GM12872 (cell line): Measurements from ENCODE around the gene APBB1IP.

Experiments
- TF ChIP-seq, protein P1 (sequence below): IDR thresholded peaks from 3 replicates; pipeline ENCODE4 v1.5.1; 2011; ENCODE audit warnings: low read depth, mild to moderate bottlenecking, low read length, moderate library complexity; ENCODE audit not compliant: insufficient read depth

The APBB1IP gene, protein sequence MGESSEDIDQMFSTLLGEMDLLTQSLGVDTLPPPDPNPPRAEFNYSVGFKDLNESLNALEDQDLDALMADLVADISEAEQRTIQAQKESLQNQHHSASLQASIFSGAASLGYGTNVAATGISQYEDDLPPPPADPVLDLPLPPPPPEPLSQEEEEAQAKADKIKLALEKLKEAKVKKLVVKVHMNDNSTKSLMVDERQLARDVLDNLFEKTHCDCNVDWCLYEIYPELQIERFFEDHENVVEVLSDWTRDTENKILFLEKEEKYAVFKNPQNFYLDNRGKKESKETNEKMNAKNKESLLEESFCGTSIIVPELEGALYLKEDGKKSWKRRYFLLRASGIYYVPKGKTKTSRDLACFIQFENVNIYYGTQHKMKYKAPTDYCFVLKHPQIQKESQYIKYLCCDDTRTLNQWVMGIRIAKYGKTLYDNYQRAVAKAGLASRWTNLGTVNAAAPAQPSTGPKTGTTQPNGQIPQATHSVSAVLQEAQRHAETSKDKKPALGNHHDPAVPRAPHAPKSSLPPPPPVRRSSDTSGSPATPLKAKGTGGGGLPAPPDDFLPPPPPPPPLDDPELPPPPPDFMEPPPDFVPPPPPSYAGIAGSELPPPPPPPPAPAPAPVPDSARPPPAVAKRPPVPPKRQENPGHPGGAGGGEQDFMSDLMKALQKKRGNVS

DNA sequence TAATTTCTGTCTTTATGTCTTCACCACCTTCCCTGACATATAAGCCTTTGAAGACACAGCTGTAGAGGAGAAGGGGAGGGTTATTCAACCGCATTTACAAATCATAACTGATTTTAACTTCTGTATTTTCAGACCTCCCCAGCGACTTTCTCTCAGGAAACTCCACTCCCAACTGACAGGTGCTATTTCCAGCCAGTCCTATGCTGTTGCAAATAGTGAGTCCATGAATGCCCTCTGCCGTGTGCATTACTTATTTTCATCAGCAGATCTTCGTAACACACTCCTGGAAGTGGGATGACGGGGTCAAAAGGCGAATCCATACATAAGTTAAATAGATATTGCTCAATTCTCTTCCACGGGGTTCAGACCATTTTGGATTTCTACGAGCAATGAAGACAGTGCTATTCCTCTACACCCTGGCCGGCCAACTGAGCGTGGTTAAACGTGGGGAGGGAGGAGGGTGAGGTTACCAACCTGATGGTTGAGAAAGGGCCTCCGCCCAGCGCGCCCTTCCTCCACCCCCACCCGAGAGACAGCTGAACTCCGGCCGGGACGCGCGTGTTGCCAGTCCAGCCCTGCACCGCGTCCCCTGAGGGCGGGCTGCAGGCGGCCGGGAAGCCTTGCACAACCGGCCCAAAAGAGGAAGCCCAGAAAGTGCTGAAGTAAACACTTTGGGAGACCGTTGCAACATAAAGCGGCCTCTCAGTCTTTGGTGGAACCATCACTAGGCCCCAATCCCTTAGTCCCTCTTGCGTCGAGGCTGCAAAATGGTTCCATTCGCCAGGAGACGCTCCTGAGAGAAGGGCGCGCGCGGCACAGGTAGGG is at the start of gene APBB1IP:
Gene APBB1IP, plus strand, starts transcription at position 705 of the 825 bp plus-strand sequence. CDS start 53,986 bp downstream, outside the sequence.
- TF ChIP-seq, protein P1, sequence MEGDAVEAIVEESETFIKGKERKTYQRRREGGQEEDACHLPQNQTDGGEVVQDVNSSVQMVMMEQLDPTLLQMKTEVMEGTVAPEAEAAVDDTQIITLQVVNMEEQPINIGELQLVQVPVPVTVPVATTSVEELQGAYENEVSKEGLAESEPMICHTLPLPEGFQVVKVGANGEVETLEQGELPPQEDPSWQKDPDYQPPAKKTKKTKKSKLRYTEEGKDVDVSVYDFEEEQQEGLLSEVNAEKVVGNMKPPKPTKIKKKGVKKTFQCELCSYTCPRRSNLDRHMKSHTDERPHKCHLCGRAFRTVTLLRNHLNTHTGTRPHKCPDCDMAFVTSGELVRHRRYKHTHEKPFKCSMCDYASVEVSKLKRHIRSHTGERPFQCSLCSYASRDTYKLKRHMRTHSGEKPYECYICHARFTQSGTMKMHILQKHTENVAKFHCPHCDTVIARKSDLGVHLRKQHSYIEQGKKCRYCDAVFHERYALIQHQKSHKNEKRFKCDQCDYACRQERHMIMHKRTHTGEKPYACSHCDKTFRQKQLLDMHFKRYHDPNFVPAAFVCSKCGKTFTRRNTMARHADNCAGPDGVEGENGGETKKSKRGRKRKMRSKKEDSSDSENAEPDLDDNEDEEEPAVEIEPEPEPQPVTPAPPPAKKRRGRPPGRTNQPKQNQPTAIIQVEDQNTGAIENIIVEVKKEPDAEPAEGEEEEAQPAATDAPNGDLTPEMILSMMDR, result no peak

GRCh38 chr10:26389533-26389932 is 48.6 kb upstream of the APBB1IP start:
- TF ChIP-seq, protein P1, result no peak

- TF ChIP-seq, protein P1, result no peak
These were observed 46.1 kb upstream of the APBB1IP start for GRCh38 chr10:26391701-26392695.

DNA sequence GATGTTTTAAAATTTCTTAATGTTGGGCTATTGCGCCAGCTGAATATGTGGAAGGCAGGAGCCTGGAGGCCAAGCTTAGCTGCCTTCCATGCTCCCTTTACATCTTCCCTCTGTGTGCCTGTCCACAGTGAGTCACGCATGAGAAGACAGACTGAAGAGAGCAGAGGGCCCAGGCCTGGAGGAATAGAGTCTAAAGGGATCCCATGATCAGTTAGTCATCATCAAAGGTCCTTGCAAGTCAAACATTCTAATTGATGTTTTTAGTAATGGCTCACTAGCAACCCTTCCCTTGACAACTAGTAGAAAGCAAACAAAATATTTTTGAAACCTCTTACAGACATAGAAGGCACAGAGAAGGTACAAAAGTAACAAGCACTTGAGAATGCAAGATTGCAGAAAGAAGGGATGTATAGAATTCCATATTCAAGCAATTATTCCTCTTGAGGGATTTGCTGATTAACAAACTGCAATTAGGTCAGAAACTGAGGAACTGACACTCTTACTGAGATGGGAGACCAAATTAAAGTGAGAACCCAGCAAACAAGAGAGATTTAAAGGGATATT is 30.7 kb upstream of the APBB1IP start:
- TF ChIP-seq, protein P1, result no peak

DNA sequence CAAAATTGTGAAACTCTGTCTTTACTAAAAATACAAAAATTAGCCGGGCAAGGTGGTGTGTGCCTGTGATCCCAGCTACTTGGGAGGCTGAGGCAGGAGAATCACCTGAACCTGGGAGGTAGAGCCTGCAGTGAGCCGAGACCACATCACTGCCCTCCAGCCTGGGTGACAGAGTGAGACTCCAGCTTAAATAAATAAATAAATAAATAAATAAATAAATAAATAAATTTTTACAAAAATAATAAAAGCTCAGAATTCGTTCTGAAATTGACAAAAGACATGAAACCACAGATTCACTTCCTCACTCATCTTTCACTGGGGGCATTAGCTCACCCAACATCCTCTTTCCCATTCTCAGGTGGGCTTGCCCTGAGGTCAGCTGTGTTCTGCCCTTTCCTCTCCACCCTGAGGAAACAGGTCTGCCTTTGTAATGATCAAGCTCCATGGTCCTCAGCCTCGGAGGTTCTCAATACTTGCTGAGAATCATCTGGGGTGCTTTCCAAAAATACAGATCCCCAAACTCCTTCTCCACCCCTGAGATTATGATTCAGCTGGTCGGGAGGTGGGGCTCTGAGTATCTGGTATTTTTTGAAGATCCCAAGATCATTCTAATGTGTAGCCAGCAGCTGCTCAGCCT is 29.2 kb upstream of the APBB1IP start:
- TF ChIP-seq, protein P1, result no peak

DNA sequence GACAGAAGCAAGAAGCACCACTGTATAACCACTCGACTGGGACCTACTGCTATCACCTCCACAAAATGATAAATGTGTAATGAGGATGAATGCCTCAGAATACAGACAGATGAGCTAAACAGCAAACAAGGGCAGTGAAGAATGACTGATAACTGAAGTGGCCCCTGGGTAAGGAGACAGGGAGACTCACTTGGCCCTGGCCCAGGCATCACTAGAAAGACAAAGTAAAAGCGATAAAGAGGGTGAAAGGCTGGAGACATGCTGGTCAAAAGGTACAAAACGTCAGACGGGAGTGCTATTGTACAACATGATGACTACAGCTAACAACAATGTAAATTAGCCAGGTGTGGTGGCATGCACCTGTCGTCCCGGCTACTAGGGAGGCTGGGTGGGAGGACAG is 27.8 kb upstream of the APBB1IP start:
- TF ChIP-seq, protein P1, result no peak
